Chondrocyte (in vitro differentiated cells): Measurements from ENCODE around the gene PARP12. TPM values are rescaled to one million over a fixed set of nuclear protein-coding genes. Genes with fewer than 3 reads are reported as not detected.

Experiments used
- DNase-seq: peaks from one replicate; pipeline ENCODE4 v3.0.0; 2021; ENCODE audit warnings: mixed read lengths, low spot score
- H3K27ac Mint-ChIP-seq: one replicate; pipeline ENCODE4 v1.8.0; 2021; ENCODE audit warnings: mild to moderate bottlenecking, moderate library complexity, mixed read lengths; ENCODE audit not compliant: unreplicated experiment
- H3K27me3 Mint-ChIP-seq: 2 replicates; pipeline ENCODE4 v1.8.0; 2021; ENCODE audit warnings: low read depth, mixed read lengths
- H3K36me3 Mint-ChIP-seq: 2 replicates; pipeline ENCODE4 v1.8.0; 2021; ENCODE audit warnings: low read depth, mixed read lengths
- H3K4me1 Mint-ChIP-seq: 2 replicates; pipeline ENCODE4 v1.8.0; 2021; ENCODE audit warnings: low read depth, mild to moderate bottlenecking, mixed read lengths
- H3K4me3 Mint-ChIP-seq: one replicate; pipeline ENCODE4 v1.8.0; 2021; ENCODE audit warnings: mild to moderate bottlenecking, moderate library complexity, mixed read lengths; ENCODE audit not compliant: unreplicated experiment
- H3K9me3 Mint-ChIP-seq: 2 replicates; pipeline ENCODE4 v1.8.0; 2021; ENCODE audit warnings: low read depth, mixed read lengths
- total RNA-seq: library from RNA; stranded (reverse); gene quantifications from 3 replicates; pipeline ENCODE4 v1.2.1, GENCODE V29; 2021
- TF ChIP-seq, protein P1 (sequence below): fragments of 200-600 bp; sonication (generic); IDR thresholded peaks from 2 replicates; pipeline ENCODE4 v1.5.0; 2021; ENCODE audit warnings: antibody characterized with exemption, mild to moderate bottlenecking, moderate library complexity

Gene PARP12
- total RNA-seq, 1 donor from 2014 or later = 9.8 TPM

DNA sequence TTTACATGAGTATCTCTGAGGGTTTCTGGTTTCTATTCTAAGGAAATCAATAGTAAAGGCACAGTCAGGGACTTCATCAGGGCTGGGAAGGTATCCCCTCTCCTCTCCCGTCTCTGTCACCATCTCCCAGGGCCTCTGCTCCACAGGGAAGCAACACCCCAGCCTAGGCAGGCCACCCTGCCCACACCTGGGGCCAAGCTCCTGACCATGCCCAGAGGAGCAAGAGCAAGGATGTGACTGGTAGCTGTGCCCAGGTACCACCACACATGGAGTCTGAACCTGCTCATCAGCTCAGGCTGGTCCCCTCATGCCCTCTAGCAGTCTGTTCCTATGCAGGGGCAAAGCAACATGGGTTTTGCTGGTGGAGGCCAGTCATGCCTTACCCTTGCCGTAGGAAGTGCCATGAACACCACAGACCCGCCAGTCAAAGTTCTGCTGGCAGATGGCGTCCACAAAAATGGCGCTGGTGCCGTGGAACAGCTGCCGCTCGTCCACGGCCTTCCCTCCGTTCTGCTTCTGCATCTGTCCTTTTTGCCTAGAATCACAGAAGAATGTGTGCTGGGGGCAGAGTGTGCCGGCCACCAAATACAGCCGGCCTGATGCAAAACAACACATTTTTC, 36.8 kb downstream of the PARP12 start:
- no peaks in the 10 kb centered on the region for H3K27me3 Mint-ChIP-seq
- H3K4me1 Mint-ChIP-seq = peaks cover 15% of the 10 kb centered on the region
- TF ChIP-seq, protein P1, sequence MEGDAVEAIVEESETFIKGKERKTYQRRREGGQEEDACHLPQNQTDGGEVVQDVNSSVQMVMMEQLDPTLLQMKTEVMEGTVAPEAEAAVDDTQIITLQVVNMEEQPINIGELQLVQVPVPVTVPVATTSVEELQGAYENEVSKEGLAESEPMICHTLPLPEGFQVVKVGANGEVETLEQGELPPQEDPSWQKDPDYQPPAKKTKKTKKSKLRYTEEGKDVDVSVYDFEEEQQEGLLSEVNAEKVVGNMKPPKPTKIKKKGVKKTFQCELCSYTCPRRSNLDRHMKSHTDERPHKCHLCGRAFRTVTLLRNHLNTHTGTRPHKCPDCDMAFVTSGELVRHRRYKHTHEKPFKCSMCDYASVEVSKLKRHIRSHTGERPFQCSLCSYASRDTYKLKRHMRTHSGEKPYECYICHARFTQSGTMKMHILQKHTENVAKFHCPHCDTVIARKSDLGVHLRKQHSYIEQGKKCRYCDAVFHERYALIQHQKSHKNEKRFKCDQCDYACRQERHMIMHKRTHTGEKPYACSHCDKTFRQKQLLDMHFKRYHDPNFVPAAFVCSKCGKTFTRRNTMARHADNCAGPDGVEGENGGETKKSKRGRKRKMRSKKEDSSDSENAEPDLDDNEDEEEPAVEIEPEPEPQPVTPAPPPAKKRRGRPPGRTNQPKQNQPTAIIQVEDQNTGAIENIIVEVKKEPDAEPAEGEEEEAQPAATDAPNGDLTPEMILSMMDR = no peak
- peaks cover 18% of the 10 kb centered on the region for H3K36me3 Mint-ChIP-seq
- DNase-seq = no peak
- no peak overlapping the region for H3K27ac Mint-ChIP-seq
- no peaks in the 10 kb centered on the region for H3K9me3 Mint-ChIP-seq
- no peak overlapping the region for H3K4me3 Mint-ChIP-seq

DNA sequence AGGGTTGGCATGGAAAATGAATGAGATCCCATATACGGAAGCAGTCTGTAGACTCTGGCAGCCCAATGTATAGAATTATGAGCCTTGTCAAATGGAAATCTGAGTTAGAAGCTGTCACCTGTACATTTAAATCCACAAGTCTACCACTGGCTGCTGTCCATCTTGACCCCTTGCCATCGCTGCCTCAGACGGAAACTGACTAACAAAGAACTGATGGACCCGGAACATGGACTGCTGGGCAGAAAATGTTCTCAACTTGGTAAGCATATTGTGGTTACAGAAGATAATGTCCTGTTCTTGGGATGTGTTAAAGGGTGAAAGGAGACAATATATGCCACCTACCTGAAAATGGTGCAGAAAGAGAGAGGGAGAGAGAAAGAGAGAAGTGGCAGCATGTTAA, 37.5 kb downstream of the PARP12 start:
- no peaks in the 10 kb centered on the region for H3K27me3 Mint-ChIP-seq
- H3K4me3 Mint-ChIP-seq = no peak overlapping the region
- no peak for DNase-seq
- H3K9me3 Mint-ChIP-seq = no peaks in the 10 kb centered on the region
- TF ChIP-seq, protein P1 = no peak
- peaks cover 15% of the 10 kb centered on the region for H3K4me1 Mint-ChIP-seq
- H3K27ac Mint-ChIP-seq = no peak overlapping the region
- peaks cover 17% of the 10 kb centered on the region for H3K36me3 Mint-ChIP-seq

DNA sequence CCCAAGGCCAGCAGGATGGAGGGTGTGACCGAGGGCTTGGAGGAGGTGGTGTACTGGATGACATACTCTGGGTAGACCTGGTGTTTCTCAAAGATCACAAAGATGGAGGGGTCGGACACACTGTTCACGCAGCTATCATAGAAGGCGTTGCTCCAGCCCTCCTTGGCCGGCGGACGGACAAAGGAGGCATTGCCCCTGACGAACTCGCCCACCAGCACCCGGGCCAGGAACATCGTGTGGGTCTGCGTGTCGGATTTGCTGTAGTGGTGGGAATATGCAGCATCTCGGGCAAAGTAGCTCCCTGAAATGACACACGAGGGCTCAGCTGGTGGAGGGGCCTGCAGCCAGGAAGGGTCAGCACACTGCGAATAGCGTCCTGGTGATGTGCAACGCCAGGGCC, 38.2 kb downstream of the PARP12 start:
- DNase-seq = no peak
- H3K4me3 Mint-ChIP-seq = no peak overlapping the region
- no peaks in the 10 kb centered on the region for H3K9me3 Mint-ChIP-seq
- H3K27me3 Mint-ChIP-seq = no peaks in the 10 kb centered on the region
- H3K4me1 Mint-ChIP-seq = peaks cover 15% of the 10 kb centered on the region
- TF ChIP-seq, protein P1 = no peak
- no peak overlapping the region for H3K27ac Mint-ChIP-seq
- peaks cover 17% of the 10 kb centered on the region for H3K36me3 Mint-ChIP-seq

DNA sequence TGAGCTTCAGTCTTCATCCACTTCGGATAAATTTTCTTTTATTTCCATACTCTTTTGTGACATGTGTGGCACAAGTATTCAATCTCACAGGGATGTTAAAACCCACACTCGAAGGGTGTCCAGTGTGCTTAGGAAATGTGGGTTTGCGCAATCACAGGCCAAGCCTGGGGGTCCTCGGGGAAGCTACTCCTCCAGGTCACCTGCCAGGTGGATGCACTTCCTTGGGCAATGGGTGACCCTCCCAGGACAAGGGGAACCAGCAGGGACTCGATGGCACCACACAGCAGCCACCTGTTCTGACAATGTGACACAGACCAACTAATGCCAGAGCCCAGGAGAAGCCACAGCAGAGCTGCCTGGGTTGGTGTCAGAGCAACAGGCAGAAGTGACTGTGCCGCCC, 39.0 kb downstream of the PARP12 start:
- Mint-ChIP-seq H3K4me1 (peaks cover 15% of the 10 kb centered on the region), H3K27ac (no peak overlapping the region), H3K36me3 (peaks cover 17% of the 10 kb centered on the region), H3K4me3 (no peak overlapping the region), H3K9me3 (no peaks in the 10 kb centered on the region), H3K27me3 (peaks cover 4% of the 10 kb centered on the region)
- TF ChIP-seq, protein P1 = no peak
- DNase-seq = no peak

DNA sequence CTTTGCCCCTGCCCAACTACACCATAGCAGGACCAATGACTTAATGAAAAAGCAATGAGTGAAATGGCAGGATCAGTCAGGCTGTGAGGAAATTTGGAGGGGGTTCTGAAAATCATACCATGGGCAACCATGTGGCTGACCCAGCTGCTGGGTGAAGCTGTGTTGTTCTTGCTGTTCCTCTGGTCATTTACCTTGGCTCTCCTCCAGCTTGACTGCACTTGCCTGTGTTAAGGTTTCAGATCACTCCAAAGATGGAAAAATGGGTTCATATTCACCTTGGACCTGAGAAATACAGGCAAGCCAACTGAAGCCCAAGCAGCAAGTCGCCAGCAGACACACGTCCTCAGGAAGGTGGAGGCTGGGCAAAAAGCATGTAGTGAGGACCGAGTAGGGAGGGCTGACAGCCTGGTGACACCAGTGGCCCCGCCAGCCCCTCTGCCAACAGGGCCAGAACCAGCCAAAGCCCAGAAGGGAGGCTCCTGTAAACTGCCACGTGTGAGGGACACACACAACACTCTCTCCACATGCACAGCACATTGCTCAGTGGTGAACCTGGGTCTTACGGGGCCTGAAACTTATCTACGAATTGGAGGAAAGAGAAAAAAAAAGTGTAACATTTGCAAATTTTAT, 40.1 kb downstream of the PARP12 start:
- Mint-ChIP-seq H3K9me3 (no peaks in the 10 kb centered on the region), H3K36me3 (peaks cover 13% of the 10 kb centered on the region), H3K27me3 (peaks cover 6% of the 10 kb centered on the region), H3K27ac (no peak overlapping the region), H3K4me3 (no peak overlapping the region), H3K4me1 (peaks cover 15% of the 10 kb centered on the region)
- DNase-seq = no peak
- TF ChIP-seq, protein P1 = no peak
